GM12892 (cell line): ENCODE measurements around the gene COX7A2L.

Source experiments
- POLR2A ChIP-seq: IDR thresholded peaks from 2 replicates; pipeline ENCODE4 v1.6.1; 2011; ENCODE audit warnings: low read depth, low read length, control low read depth
- TAF1 ChIP-seq: IDR thresholded peaks from 2 replicates; pipeline ENCODE4 v1.6.1; 2011; ENCODE audit warnings: low read depth, mild to moderate bottlenecking, control low read depth, low read length, borderline replicate concordance

DNA sequence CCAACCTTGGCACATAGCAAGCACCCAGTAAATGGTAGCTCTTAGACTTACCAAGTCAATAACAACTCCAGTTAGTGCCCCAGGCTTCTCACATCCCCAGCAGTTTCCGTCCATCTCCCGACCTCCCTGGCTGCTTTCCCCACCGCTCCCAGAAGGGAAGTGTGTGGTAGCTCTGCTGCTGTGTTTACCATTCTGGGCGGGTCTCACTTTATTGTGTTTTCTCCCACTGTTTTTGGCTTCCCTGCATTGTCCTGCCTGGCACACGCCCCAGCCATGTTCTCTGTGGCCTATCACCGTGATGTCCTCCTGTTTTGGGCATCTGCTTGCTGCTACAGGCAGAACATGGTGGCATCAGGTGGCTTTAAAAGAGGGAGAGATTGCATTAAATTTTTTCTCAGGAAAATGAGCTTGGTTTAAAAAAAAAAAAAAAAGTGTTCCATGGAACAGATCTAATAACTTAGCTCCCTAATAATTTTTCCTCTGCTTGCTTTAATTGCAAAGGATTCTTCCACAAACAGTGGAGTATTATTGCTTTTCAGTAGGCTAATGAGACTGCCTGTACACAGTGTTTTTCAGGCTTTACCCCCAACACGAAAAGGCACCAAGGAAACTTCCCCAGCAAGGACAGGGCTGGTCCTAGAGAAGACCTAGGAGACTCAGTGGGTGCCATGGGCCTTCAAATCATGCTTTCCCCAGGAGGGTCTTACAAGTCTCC lies 8.0 kb upstream of the COX7A2L start:
- no peak for TF ChIP-seq TAF1
- TF ChIP-seq POLR2A = no peak
